AG04450 (cell line): ENCODE measurements around the gene TMEM167B. TPM values are rescaled to one million over a fixed set of nuclear protein-coding genes. Genes with fewer than 3 reads are reported as not detected.

Experiments
- CTCF ChIA-PET: fragments of 300-600, 350-600 bp; formaldehyde crosslinking; extraction: SDS; loops from one replicate; lab custom pipeline; 2022; ENCODE audit warnings: antibody characterized with exemption, inconsistent platforms; lab: Charles Lee
- POLR2A ChIA-PET: fragments of 350-600 bp; formaldehyde crosslinking; extraction: SDS; loops from one replicate; lab custom pipeline; 2021; ENCODE audit warnings: antibody characterized with exemption, inconsistent platforms; lab: Yijun Ruan, JAX
- DNase-seq: peaks from one replicate; pipeline ENCODE4 v3.0.0-alpha.2; 2011; ENCODE audit warnings: low read depth, low spot score
- H3K27ac ChIP-seq: one replicate; pipeline ENCODE4 v1.5.1; 2012; ENCODE audit warnings: low read depth, low read length, control low read depth
- H3K27me3 ChIP-seq: one replicate; pipeline ENCODE4 v1.6.0; 2012; ENCODE audit warnings: low read length; ENCODE audit not compliant: control insufficient read depth, insufficient read depth
- H3K4me3 ChIP-seq: 2 replicates; pipeline ENCODE4 v1.5.1; 2011; ENCODE audit warnings: mild to moderate bottlenecking, low read depth, low read length, control low read depth
- H3K9me3 ChIP-seq: 2 replicates; pipeline ENCODE4 v1.5.1; 2012; ENCODE audit warnings: low read length; ENCODE audit not compliant: control insufficient read depth, insufficient read depth
- polyA plus RNA-seq: library from polyadenylated mRNA; depleted of rRNA; stranded (reverse); fragments of >200 nt; gene quantifications from 2 replicates; pipeline ENCODE4 v1.2.3, GENCODE V29; 2011
- TF ChIP-seq, protein P1 (sequence below): IDR thresholded peaks from 2 replicates; pipeline ENCODE4 v1.5.1; 2011; ENCODE audit warnings: low read depth, low read length, control low read depth, inconsistent platforms

The TMEM167B gene
- polyA plus RNA-seq, 1 experiment: 38.8 TPM

GRCh38 chr1:109113590-109114341 is 23.2 kb downstream of the TMEM167B start, which contains the start of gene ELAPOR1:
TSS of gene ELAPOR1 (plus strand) at chr1:109114115. CDS start at chr1:109114184, 69 bp downstream.
- Histone ChIP-seq H3K27ac (peak within 1 kb of the TSS; percentile 21), H3K27me3 (peaks cover 36% of the 10 kb centered on the region), H3K4me3 (peak within 1 kb of the TSS; percentile 52), H3K9me3 (no peaks in the 10 kb centered on the region)
- TF ChIP-seq, protein P1, sequence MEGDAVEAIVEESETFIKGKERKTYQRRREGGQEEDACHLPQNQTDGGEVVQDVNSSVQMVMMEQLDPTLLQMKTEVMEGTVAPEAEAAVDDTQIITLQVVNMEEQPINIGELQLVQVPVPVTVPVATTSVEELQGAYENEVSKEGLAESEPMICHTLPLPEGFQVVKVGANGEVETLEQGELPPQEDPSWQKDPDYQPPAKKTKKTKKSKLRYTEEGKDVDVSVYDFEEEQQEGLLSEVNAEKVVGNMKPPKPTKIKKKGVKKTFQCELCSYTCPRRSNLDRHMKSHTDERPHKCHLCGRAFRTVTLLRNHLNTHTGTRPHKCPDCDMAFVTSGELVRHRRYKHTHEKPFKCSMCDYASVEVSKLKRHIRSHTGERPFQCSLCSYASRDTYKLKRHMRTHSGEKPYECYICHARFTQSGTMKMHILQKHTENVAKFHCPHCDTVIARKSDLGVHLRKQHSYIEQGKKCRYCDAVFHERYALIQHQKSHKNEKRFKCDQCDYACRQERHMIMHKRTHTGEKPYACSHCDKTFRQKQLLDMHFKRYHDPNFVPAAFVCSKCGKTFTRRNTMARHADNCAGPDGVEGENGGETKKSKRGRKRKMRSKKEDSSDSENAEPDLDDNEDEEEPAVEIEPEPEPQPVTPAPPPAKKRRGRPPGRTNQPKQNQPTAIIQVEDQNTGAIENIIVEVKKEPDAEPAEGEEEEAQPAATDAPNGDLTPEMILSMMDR: no peak
- POLR2A ChIA-PET: interaction anchor here (4.6 kb wide), 1 partner anchor 13 kb away, joined by 54 read pairs; no protein-coding TSS in a partner anchor
- no peak for DNase-seq
- CTCF ChIA-PET: interaction anchor here (0.7 to 4.0 kb wide), 14 partner anchors 9 to 359 kb away, joined by 3 to 62 read pairs (median 6); partner anchors contain the start of gene SARS1

DNA sequence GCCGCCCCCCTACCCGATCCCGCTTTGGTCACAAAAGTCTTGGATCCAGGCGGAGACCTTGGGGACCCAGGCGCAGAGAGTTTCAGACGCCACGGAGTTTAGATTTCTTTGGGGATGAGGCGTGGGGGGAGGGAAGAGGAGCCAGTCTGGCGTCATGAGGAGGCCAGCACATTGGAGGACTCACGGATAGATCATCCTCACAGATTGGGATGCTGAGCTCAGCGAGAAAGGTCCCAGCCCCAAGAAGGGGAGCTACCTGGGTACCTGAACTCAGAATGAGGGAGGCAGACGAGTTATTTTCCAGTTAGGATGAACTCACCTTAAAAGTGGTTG is 23.7 kb downstream of the TMEM167B start:
- Histone ChIP-seq H3K27ac (no peak overlapping the region), H3K9me3 (no peaks in the 10 kb centered on the region), H3K4me3 (peak overlapping the region; percentile 52), H3K27me3 (peaks cover 36% of the 10 kb centered on the region)
- ChIA-PET POLR2A (interaction anchor here (1.3 kb wide), 1 partner anchor 14 kb away, joined by 6 read pairs; no protein-coding TSS in a partner anchor), CTCF (interaction anchor here (1.6 to 1.8 kb wide), 2 partner anchors 14 kb away, joined by 4 to 11 read pairs; no protein-coding TSS in a partner anchor)
- TF ChIP-seq, protein P1: no peak
- no peak for DNase-seq

DNA sequence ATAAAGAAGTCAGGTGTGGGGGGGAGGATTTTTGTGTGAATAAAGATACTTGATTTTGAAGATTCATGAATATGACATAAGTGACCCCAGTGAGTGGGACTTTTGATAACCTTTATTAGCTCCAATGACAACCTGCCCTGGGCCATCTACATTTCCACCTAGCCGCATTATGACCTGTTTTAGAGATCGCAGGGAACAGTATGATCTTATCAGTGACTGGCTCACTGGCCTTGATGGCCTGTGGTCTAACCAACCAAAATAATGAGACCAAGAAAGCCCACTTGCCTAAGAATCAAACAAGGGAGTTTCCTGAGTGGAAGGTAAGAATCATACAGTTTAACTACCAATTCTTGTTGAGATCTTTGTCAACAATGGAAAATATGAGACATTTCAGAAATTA is 25.1 kb downstream of the TMEM167B start:
- TF ChIP-seq, protein P1: no peak
- CTCF ChIA-PET: interaction anchor here (1.9 kb wide), 1 partner anchor 16 kb away, joined by 6 read pairs; no protein-coding TSS in a partner anchor
- Histone ChIP-seq H3K4me3 (no peak overlapping the region), H3K27ac (no peak overlapping the region), H3K27me3 (peaks cover 27% of the 10 kb centered on the region), H3K9me3 (no peaks in the 10 kb centered on the region)
- DNase-seq: no peak
- POLR2A ChIA-PET: interaction anchor here (1.3 kb wide), 1 partner anchor 16 kb away, joined by 6 read pairs; no protein-coding TSS in a partner anchor

DNA sequence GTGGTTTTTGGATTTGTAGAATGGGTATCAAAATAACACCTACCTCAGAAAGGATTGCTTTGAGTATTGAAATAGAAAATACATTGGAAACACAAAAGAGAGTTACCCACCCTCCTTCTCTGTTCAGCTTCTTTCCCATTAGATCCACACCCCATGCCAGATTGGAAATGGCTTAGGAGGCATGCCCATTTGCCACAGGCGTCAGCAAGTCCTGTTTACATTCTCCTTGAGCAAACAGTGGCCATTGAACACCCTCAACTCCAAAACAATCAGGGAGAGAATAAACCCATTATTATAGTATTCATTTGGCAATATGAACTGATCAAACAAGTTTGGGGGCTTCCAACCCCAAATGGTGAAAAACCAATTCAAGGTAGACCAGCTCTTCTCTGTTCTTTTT is 25.7 kb downstream of the TMEM167B start:
- DNase-seq: no peak
- H3K4me3 ChIP-seq: no peak overlapping the region
- H3K27ac ChIP-seq: no peak overlapping the region
- TF ChIP-seq, protein P1: no peak
- ChIA-PET CTCF (interaction anchor here (0.6 to 1.9 kb wide), 2 partner anchors 16 to 1334 kb away, joined by 4 to 6 read pairs; no protein-coding TSS in a partner anchor), POLR2A (no interaction called here)
- peaks cover 22% of the 10 kb centered on the region for H3K27me3 ChIP-seq
- H3K9me3 ChIP-seq: no peaks in the 10 kb centered on the region

DNA sequence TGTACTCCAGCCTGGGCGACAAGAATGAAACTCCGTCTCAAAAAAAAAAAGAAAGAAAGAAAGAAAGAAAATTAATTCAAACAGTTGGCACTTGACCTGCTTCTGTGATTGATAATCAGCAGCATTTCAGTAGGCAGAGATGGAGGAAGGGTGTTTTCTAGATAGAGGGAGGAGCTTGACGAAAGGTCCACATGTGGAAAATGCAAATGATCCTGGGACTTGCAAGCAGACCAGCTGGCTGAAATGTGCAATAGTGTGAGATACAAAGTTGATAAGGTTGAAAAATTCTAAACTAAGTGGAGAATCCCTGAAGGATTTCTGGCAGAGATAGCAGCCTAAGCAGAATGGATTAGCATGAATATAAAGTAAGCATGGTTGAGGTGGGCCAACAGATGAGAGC is 27.5 kb downstream of the TMEM167B start:
- no peak for DNase-seq
- TF ChIP-seq, protein P1: no peak
- ChIA-PET POLR2A (no interaction called here), CTCF (no interaction called here)
- no peaks in the 10 kb centered on the region for H3K9me3 ChIP-seq
- H3K27me3 ChIP-seq: peaks cover 18% of the 10 kb centered on the region
- no peak overlapping the region for H3K27ac ChIP-seq
- no peak overlapping the region for H3K4me3 ChIP-seq
